HG02623 (cell line): ENCODE results near the gene CLCN4.

ENCODE experiments used
- ATAC-seq: cut with Tn5 transposase; IDR thresholded peaks from one replicate; pipeline ENCODE4 v1.9.1; 2021; ENCODE audit warnings: moderate library complexity; ENCODE audit not compliant: unreplicated experiment

The CLCN4 gene

DNA sequence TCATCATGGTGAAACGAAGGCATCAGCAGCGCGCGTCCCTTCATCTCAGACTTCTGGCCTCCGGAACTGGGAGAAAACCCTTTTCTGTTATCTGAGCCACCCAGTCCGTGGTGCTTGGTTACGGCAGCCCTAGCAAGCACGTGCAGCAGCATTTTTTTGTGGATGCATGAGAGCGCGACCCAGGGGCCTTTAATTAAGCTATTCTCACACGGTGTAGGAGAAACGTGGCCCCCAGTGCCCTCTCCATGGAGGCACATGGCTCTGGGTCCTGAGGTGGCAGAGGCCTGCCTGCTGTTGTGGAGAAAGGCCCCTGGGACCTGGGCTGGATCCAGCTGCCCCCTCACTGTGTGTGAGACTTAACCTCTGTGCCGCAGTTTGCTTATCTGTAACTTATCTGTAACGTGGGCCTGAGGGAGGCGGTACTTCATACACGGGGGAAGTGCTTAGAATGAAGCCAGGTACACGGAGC is 9.5 kb downstream of the CLCN4 start:
- ATAC-seq: no peak

DNA sequence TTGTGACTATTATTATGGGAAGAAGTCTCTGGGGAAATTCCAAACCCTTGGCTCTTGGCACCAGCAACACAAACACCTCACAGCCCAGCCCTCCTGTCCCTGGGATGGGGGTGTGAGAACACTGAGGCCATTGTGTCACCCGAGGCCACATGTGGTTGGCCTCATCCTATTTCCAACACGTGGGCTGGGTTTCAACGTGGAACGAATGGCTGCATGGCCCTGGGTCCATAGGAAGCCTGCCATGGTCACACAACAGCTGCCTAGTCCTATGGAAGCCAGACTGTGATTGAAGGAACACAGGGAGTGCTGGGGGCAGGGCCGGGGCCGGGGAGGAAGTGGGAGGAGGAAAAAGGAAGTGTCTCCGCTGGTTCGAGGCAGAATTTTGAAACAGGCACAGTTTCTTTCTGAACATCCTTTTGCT is 10.0 kb downstream of the CLCN4 start:
- no peak for ATAC-seq

GRCh38 chrX:10167573-10167972 is 10.8 kb downstream of the CLCN4 start:
- no peak for ATAC-seq

GRCh38 chrX:10168226-10168625 is 11.5 kb downstream of the CLCN4 start:
- no peak for ATAC-seq

DNA sequence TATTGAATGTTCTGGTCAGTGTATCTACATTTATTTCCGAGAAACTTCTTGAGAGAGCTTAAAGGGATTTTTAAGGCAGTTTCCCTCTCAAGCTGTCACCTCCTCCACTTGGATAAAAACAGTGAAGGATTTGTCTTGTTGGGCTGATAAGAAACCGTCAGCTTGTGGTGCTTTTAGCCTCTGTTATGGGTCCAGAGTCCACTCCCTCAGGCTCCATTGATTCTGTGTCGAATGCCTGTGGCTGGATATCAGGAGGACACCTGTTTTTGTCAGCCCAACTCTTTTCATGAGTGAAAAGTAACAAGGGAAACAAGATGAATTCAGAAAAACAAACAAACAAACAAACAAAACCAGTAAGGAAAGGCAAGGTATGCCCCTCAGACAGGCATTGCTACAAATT is 12.4 kb downstream of the CLCN4 start:
- ATAC-seq: no peak

DNA sequence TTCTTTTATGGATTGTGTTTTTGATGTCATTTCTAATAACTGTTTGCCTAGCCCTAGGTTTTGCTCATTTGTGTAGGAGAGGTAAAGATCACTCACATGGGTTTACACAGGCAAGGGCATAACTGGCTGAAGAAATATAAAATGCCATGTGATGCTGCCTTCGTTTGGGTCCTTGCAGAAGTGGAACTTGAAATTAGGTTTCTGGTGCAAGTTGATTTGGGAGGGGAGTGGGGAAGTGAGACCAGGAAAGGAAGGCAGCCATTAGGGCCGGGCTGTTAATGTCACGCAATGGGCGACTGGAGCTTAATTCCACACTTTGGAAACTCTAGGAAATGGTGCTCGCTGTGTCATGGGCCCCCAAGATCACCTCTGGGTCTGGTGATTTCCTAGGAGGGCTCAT is 14.5 kb downstream of the CLCN4 start:
- no peak for ATAC-seq

GRCh38 chrX:10172877-10173276 is 16.1 kb downstream of the CLCN4 start:
- no peak for ATAC-seq

DNA sequence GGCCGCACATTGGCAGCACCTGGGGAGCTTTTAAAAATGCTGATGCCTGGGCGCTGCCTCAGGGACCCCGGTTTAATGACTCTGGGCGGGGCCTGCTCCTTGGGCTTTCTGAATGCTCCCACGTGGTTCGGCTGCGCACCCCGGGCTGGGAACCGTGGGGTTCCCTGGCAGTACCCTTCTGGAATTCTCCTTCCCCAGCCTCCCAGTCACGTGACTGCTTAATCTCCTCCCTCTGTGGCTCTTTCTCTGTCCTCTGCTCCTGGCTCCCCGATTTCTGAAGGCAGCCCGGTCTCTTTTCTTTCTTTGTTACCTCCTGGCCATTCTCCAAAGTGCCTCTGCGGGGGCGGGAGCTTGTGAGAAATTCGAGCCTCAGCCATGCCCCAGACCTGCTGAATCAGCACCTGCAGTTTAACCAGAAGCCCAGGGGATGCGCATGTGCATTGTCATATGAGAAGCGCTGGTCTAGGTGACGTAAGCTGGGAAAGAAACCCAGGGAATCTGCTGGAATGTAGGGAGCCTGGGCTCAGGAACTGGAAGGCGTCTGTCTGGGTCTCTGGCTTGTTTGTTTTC is 16.6 kb downstream of the CLCN4 start:
- no peak for ATAC-seq

- ATAC-seq: no peak
Observed at GRCh38 chrX:10174051-10174450, 17.3 kb downstream of the CLCN4 start.

DNA sequence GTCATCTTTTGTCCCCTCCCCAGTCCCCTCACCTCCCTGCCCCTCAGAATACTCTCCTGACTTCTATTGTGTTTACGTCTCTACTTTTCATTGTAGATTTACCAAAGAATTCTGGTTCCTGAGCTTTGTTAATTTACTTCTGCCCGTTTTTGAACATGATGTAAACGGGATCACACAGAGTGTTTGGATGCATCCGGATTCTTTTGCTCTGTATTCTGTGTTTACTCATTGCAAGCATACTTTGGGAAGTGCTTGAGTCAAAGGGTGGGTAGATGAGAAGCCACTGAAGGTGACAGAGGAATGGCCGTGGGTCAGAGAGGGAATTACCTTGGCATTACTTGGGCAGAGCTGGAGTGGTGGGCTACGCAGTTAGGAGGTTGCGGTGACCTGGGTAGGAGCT is 18.0 kb downstream of the CLCN4 start:
- no peak for ATAC-seq

DNA sequence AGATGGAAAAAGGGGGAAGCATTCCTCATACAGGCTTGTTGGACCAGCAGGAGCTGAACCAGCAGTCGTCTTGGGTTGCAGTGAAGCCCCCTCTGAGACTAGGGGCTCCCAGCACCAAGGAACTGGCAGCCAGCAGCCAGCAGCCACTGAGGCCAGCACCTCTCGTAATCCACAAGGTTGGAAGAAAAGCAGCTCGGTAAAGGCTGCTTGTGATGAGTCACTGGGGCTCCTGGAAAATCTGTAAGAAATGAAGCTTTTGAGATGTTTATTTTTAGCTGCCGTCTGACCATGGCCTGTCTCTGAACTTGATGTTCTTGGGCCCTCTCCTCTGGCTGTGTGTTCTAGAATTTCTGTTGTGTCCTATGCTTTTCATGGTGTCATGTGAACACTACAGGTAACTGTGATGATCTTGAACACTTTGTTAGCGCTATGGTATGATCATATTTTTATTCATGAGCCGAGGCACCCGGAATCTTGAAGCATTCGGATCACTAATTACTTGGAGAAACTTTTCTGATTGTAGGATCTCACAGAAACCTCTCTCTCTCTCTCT is 18.6 kb downstream of the CLCN4 start:
- ATAC-seq: no peak

- ATAC-seq: no peak
Observed at GRCh38 chrX:10176121-10177003, 19.6 kb downstream of the CLCN4 start.

DNA sequence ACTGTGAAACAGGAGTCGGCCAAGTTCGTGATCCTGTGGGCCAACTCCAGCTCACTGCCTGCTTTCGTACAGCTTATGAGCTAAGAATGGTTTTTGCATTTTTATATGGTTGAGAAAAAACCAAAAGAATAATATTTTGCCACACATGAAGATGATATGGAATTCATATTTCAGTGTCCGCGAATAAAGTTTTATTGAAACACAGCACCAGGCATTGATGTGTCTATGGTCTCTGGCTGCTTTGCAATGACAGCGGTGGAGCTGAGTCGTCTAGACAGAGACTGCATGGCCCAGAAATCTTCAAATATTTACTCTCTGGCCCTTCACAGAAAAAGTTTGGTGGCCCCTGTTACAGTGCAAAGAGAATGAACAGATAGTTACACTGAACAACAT is 20.2 kb downstream of the CLCN4 start:
- no peak for ATAC-seq

- no peak for ATAC-seq
Observed at GRCh38 chrX:10177601-10178000, 20.8 kb downstream of the CLCN4 start.

- no peak for ATAC-seq
Observed at GRCh38 chrX:10178866-10179463, 22.2 kb downstream of the CLCN4 start.

GRCh38 chrX:10183760-10184159 is 27.0 kb downstream of the CLCN4 start:
- no peak for ATAC-seq

DNA sequence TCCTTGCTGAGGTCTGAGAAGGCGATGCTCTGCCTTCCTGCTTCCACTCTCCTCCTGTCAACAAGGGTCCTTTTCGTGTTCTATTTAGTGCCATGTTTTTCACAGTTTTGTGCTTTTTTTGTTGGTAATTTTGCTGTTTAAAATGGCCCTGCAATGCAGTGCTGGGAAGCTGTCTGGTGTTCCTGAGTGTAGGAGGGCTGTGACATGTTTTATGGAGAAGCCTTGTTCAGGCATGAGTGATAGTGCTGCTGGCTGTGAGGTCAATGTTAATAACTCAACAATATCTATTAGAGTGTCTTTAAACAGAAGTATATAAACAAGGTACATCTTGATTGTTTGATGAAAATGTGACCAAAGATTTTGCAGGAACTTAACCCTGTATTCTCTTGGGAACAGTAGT is 27.6 kb downstream of the CLCN4 start:
- ATAC-seq: no peak

DNA sequence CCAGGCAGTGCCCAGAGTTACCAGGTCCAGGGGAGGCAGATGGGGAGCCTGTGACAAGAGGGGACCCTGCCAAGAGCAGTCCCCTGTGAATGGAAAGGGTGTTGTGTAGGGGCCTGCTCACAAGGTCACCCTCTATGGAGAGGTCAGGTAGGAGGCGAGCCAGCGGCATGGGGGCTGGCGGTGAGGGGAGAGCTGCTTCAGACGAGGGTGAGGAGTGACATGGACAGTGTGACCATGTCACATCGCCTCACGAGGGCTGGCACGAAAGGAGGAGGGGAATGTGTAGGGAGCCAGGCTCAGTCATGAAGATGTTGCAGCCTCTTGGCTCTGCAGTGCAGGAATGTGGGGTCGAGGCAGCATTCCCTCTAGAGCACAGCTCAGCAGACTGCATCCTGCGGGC is 29.6 kb downstream of the CLCN4 start:
- ATAC-seq: no peak

DNA sequence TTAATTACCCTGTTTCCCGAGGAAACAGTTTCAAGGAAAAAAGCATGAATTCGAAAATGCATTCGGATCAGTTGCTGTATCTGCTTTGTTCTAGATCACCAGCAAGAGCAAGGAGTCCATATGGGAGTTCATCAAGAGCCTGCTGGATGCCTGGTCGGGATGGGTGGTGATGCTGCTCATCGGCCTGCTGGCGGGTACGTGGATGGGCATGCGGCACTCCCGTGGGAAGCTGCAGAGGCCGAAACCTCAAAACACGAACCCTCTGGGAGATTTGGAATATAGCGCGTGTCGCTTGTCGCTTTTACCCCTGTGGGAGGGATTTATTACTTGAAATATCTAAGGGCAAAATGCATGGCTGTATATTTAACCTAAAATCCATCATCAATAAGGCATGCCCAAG is 30.6 kb downstream of the CLCN4 start:
- no peak for ATAC-seq

DNA sequence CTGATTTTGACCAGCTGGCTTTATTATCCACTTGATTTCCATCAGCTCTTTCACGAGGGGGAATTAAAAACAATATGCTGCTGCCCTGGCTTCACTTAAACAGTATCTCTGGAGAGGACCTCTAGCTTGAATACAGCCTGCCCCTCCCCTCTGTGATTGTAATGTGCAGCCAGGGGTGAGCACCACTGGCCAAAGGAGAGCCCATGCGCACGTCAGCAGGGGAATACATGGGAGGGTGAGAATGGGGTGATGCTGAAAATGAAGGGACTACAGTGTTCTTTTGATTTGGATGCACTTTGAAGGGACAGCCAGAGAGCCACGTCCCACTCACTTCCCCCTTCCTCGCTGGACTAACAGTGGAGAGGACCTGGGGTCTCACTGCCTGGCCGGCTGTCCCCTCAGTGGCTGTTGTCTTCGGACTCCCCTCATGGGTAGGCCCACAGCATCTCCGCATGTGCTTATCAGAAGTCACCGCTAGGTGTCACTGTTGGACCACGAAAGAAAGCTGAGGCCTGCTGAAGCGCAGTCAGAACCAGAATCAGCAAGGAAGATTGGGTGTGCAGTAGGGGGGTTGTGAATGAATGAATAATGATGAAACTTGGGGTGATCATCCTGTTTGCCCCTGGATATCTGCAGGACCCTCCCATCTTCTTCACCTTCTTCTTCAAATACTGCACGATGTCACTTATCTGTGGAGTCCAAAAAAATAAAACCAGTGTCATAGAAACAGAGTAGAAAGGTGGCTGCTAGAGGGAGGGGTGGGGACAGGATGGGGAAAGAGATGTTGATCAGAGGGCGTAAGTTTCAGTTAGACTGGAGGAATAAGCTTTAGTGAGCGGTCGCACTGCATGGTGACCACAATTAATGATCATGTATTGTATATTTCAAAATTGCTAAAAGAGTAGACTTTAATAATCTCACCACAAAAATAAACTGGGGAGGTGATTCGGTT is 32.8 kb downstream of the CLCN4 start:
- ATAC-seq: no peak

DNA sequence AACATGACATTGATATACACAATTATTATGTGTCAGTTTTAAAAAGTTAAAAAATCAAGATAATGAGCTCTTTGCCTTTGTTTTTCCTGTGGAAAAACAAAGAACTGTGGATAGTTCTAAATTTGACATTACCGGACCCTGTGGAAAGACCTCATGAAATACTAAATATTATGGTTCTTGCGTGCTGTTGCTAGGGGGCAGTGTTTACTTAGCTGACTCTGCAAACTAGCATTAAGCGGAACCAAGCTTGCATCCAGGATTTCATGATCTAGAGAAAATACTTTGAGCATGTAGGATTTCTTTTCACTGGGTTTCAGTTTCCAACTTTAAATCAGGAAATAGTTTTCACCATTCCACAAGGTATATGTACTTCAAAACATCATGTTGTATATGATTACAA is 33.6 kb downstream of the CLCN4 start:
- no peak for ATAC-seq
